Keratinocyte (primary cell): ENCODE results near the gene PRDX5. TPM values are rescaled to one million over a fixed set of nuclear protein-coding genes. Genes with fewer than 3 reads are reported as not detected.

Source experiments
- DNase-seq: peaks from one replicate; pipeline ENCODE4 v3.0.0-alpha.2; 2011; ENCODE audit warnings: low read depth, missing footprints, low spot score
- FAIRE-seq: peaks from 2 replicates; lab custom pipeline; 2011; peaks lifted over from hg19 to GRCh38; lab: Jason Lieb, UNC
- H2AFZ ChIP-seq: 2 replicates; pipeline ENCODE4 v1.6.0; 2012; ENCODE audit warnings: low read length, control low read depth, inconsistent platforms; ENCODE audit not compliant: control insufficient read depth
- H3K27ac ChIP-seq: 2 replicates; pipeline ENCODE4 v1.5.1; 2011; ENCODE audit warnings: low read length; ENCODE audit not compliant: control insufficient read depth, insufficient read depth
- H3K27me3 ChIP-seq: 3 replicates; pipeline ENCODE4 v1.6.0; 2011; ENCODE audit warnings: low read length; ENCODE audit not compliant: control insufficient read depth, insufficient read depth; ENCODE audit errors: extremely low read depth
- H3K36me3 ChIP-seq, 2 experiments: 2 replicates in 1 of 2; 3 replicates in 1 of 2; pipeline ENCODE4 v1.5.1; 2011; ENCODE audit warnings: low read length in 2 of 2, mild to moderate bottlenecking in 1 of 2; ENCODE audit not compliant: control insufficient read depth in 2 of 2, insufficient read depth in 2 of 2; ENCODE audit errors: extremely low read depth in 1 of 2
- H3K4me1 ChIP-seq: 3 replicates; pipeline ENCODE4 v1.5.1; 2011; ENCODE audit warnings: low read length; ENCODE audit not compliant: control insufficient read depth, insufficient read depth; ENCODE audit errors: extremely low read depth
- H3K4me2 ChIP-seq: 3 replicates; pipeline ENCODE4 v1.6.0; 2011; ENCODE audit warnings: low read depth, low read length; ENCODE audit not compliant: control insufficient read depth, insufficient read depth; ENCODE audit errors: extremely low read depth
- H3K4me3 ChIP-seq, 3 experiments: fragments of 200-600 bp in 1 of 3; sonication (generic) in 1 of 3; 2 replicates in 2 of 3; 3 replicates in 1 of 3; pipeline ENCODE4 v1.5.1; 2011 to 2016; ENCODE audit warnings: low read length in 3 of 3, mild to moderate bottlenecking in 3 of 3, control low read depth in 2 of 3, inconsistent platforms in 1 of 3, low read depth in 1 of 3, mixed read lengths in 1 of 3, mixed run types in 1 of 3, moderate library complexity in 1 of 3; ENCODE audit not compliant: control insufficient read depth in 2 of 3, insufficient read depth in 2 of 3; ENCODE audit errors: extremely low read depth in 1 of 3
- H3K79me2 ChIP-seq: 2 replicates; pipeline ENCODE4 v1.6.0; 2012; ENCODE audit warnings: low read length; ENCODE audit not compliant: control insufficient read depth, insufficient read depth
- H3K9ac ChIP-seq: 3 replicates; pipeline ENCODE4 v1.6.0; 2011; ENCODE audit warnings: low read length; ENCODE audit not compliant: control insufficient read depth, insufficient read depth; ENCODE audit errors: extremely low read depth
- H3K9me1 ChIP-seq: 3 replicates; pipeline ENCODE4 v1.6.0; 2011; ENCODE audit warnings: low read length; ENCODE audit not compliant: control insufficient read depth, insufficient read depth; ENCODE audit errors: extremely low read depth
- H3K9me3 ChIP-seq: 2 replicates; pipeline ENCODE4 v1.5.1; 2012; ENCODE audit warnings: low read depth, low read length; ENCODE audit not compliant: control insufficient read depth
- H4K20me1 ChIP-seq: 3 replicates; pipeline ENCODE4 v1.6.0; 2011; ENCODE audit warnings: low read length; ENCODE audit not compliant: control insufficient read depth, insufficient read depth; ENCODE audit errors: extremely low read depth
- EZH2 ChIP-seq: IDR thresholded peaks from one replicate; pipeline ENCODE4 v1.6.1; 2012; ENCODE audit warnings: inconsistent platforms, mild to moderate bottlenecking, low read length, moderate library complexity
- dilution Hi-C: fragments of 300-500 bp; cut with MboI; formaldehyde crosslinking; loops from one replicate; pipeline ENCODE4 v1.7.0; 2020; ENCODE audit warnings: low sequenced_read_pairs; ENCODE audit not compliant: extremely low pct_ligation_motif_present
- polyA plus RNA-seq, 5 experiments: library from polyadenylated mRNA; depleted of rRNA in 3 of 5; stranded (reverse) in 3 of 5; stranded (forward) in 1 of 5; unstranded in 1 of 5; fragments of >200 nt; gene quantifications; 1 replicate in 1 of 5; 2 replicates in 3 of 5; 3 replicates in 1 of 5; pipeline versions ENCODE4 v1.2.1 to v1.2.3, GENCODE V29; 2011 to 2012; ENCODE audit warnings: missing spikeins in 2 of 5, low read depth in 1 of 5, low replicate concordance in 1 of 5
- TF ChIP-seq, protein P1 (sequence below), 3 experiments: IDR thresholded peaks in 1 of 3; conservative IDR thresholded peaks in 1 of 3; optimal IDR thresholded peaks in 1 of 3; 2 replicates in 2 of 3; 3 replicates in 1 of 3; pipeline versions ENCODE3 to v1.5.1; 2011; ENCODE audit warnings: low read length in 3 of 3, mild to moderate bottlenecking in 3 of 3, moderate library complexity in 2 of 3, control low read depth in 1 of 3, inconsistent platforms in 1 of 3; ENCODE audit not compliant: insufficient read depth in 2 of 3; ENCODE audit errors: extremely low read depth in 1 of 3

PRDX5 gene
- polyA plus RNA-seq, 1 donor (not counting 4 experiments of a cell fraction or from before 2014, with no cell fraction given): 590 TPM

DNA sequence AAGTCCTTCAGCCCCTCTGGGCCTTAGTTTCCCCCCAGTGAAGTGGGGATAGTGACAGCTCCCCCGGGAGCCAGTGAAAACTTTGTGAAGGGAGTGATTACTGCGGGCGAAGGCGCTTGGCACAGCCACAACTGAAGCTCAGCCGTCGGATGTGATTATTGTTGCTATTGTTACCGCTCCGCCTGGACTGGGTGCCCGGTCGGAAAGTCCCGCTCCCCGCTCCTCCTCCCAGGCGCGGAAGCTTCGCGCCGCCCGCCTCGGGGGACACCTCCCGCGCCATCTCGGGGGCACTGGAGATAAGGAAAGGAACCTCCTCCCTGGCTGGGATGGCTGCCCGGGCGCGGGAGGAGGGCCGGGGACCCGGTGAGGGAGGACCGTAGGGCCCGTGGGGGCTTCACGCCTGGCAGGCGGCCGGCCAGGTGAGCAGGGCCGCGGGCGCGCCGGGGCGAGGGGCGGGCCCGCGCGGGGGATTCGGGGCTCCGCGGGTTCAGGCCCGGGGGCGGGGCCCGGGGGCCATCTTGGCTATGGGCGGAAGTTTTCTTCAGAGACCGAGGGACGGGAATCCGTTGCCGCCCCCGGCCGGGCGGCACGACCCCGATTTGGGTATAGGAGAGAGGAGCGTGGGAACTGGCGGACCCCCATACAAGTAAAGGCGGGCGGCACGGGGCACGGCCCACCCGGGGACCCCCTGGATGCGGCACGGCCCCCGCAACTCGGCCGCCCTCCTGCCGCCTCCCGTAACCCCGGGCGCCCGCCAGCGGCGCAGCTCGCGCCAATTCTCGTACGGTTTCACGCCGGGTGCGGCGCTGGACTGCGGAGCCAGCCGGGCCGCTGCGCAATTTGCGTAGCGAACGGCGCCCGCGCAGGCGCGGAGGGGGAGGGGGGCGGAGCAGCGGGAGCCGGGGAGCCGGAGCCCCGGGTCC, 32.7 kb upstream of the PRDX5 start, which contains the start of gene GPR137:
Gene GPR137, plus strand, starts transcription at position 887 of the 923 bp plus-strand sequence. CDS start 677 bp downstream, outside the sequence.
- Histone ChIP-seq H3K4me2 (peak within 1 kb of the TSS; percentile 98), H3K27ac (peak within 1 kb of the TSS; percentile 92), H4K20me1 (no peaks in the 10 kb centered on the region), H3K79me2 (peaks cover 11% of the 10 kb centered on the region), H3K9ac (peak within 1 kb of the TSS; percentile 92), H2AFZ (peak within 1 kb of the TSS; percentile 73), H3K9me1 (no peaks in the 10 kb centered on the region), H3K9me3 (no peaks in the 10 kb centered on the region), H3K36me3 (peaks cover 10% of the 10 kb centered on the region in 2 experiments), H3K4me1 (peaks cover 11% of the 10 kb centered on the region), H3K4me3 (peak within 1 kb of the TSS; percentile 72 to 92 (median 91)), H3K27me3 (no peaks in the 10 kb centered on the region)
- dilution Hi-C loops: no loop called here
- FAIRE-seq (no peak), DNase-seq (no peak)
- TF ChIP-seq, protein P1, sequence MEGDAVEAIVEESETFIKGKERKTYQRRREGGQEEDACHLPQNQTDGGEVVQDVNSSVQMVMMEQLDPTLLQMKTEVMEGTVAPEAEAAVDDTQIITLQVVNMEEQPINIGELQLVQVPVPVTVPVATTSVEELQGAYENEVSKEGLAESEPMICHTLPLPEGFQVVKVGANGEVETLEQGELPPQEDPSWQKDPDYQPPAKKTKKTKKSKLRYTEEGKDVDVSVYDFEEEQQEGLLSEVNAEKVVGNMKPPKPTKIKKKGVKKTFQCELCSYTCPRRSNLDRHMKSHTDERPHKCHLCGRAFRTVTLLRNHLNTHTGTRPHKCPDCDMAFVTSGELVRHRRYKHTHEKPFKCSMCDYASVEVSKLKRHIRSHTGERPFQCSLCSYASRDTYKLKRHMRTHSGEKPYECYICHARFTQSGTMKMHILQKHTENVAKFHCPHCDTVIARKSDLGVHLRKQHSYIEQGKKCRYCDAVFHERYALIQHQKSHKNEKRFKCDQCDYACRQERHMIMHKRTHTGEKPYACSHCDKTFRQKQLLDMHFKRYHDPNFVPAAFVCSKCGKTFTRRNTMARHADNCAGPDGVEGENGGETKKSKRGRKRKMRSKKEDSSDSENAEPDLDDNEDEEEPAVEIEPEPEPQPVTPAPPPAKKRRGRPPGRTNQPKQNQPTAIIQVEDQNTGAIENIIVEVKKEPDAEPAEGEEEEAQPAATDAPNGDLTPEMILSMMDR (optimal IDR thresholded peaks at IDR 0.05 in 1 of 3, IDR thresholded peaks at IDR 0.05 in 1 of 3, conservative IDR thresholded peaks at IDR 0.05 in 1 of 3; ENCODE audit: extremely low read depth in 1 of 3, insufficient read depth in 2 of 3, low read length in 3 of 3): no peak

DNA sequence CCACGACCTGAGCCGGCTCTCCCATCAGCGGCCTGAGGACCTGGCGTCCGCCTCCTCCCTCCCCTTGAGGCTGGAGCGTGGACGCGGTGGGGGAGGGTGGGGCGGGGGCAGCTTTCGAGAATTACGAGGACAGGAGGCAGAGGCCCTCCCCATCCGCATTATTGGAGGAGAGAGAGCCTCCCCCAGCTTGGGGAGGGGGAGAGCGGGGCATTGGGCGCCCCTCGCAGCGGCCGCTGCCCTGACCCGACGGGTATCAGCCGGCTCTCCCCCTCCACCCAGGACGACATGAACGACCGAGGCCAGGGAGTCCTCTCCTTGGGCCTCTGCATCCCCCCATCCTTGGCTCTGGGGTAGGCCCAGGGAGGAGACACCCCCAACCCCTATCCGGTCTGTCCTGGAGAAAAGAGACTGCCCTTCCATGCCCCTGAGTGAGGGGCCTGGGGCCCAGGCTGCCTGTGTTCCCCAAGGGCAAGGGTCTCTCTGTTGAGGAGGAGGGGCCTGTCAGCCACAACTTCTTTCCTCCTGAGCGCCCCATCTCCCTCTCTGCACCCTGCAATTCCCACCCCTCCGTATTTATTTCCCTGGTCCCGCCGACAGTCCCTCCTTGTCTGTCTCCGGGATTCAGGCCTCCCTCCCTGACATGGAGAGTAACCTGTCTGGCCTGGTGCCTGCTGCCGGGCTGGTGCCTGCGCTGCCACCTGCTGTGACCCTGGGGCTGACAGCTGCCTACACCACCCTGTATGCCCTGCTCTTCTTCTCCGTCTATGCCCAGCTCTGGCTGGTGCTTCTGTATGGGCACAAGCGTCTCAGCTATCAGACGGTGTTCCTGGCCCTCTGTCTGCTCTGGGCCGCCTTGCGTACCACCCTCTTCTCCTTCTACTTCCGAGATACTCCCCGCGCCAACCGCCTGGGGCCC, 31.8 kb upstream of the PRDX5 start:
- DNase-seq (no peak), FAIRE-seq (no peak)
- peaks cover 10% of the 10 kb centered on the region in 2 experiments for H3K36me3 ChIP-seq
- H3K4me1 ChIP-seq: peaks cover 11% of the 10 kb centered on the region
- H3K4me3 ChIP-seq: peak overlapping the region; percentile 72 to 92 (median 91)
- peak overlapping the region; percentile 22 for H2AFZ ChIP-seq
- peak overlapping the region; percentile 92 for H3K27ac ChIP-seq
- peak overlapping the region; percentile 98 for H3K4me2 ChIP-seq
- H4K20me1 ChIP-seq: no peaks in the 10 kb centered on the region
- peak overlapping the region; percentile 92 for H3K9ac ChIP-seq
- H3K79me2 ChIP-seq: peaks cover 11% of the 10 kb centered on the region
- TF ChIP-seq, protein P1 (optimal IDR thresholded peaks at IDR 0.05 in 1 of 3, IDR thresholded peaks at IDR 0.05 in 1 of 3, conservative IDR thresholded peaks at IDR 0.05 in 1 of 3; ENCODE audit: extremely low read depth in 1 of 3, insufficient read depth in 2 of 3, low read length in 3 of 3): peak; percentile 9 to 60 (median 13)
- no peak for TF ChIP-seq EZH2
- no peaks in the 10 kb centered on the region for H3K9me3 ChIP-seq
- no peaks in the 10 kb centered on the region for H3K9me1 ChIP-seq
- dilution Hi-C loops: no loop called here
- H3K27me3 ChIP-seq: peaks cover 7% of the 10 kb centered on the region
